GM23338 (cell line): ENCODE measurements around the gene B4GALNT1. TPM values are rescaled to one million over a fixed set of nuclear protein-coding genes. Genes with fewer than 3 reads are reported as not detected.

ENCODE experiments used
- ATAC-seq: fragments of 200-7000 bp; cut with Tn5 transposase; 3 replicates; pipeline ENCODE4 v1.9.1; 2020
- DNase-seq: peaks from one replicate; pipeline ENCODE4 v3.0.0-alpha.2; 2015; ENCODE audit warnings: low spot score
- H2AFZ ChIP-seq: fragments of 200-600 bp; sonication (generic); 2 replicates; pipeline ENCODE4 v1.8.0; 2016; ENCODE audit warnings: antibody characterized with exemption, mild to moderate bottlenecking, moderate library complexity
- H3F3A ChIP-seq: fragments of 200-600 bp; sonication (generic); replicated peaks from 2 replicates; pipeline ENCODE4 v1.8.0; 2017; ENCODE audit warnings: antibody characterized with exemption, mixed run types, low read depth
- H3K27ac ChIP-seq: fragments of 200-600 bp; sonication (generic); 2 replicates; pipeline ENCODE4 v1.6.1; 2016; ENCODE audit warnings: low read depth
- H3K27me3 ChIP-seq: fragments of 200-600 bp; sonication (generic); 2 replicates; pipeline ENCODE4 v1.8.0; 2016; ENCODE audit warnings: mild to moderate bottlenecking, mixed run types, moderate library complexity; ENCODE audit not compliant: insufficient read depth
- H3K36me3 ChIP-seq: fragments of 200-600 bp; sonication (generic); 2 replicates; pipeline ENCODE4 v1.8.0; 2016; ENCODE audit warnings: mild to moderate bottlenecking; ENCODE audit not compliant: insufficient read depth
- H3K4me1 ChIP-seq: fragments of 200-600 bp; sonication (generic); 2 replicates; pipeline ENCODE4 v1.8.0; 2016; ENCODE audit warnings: mild to moderate bottlenecking, moderate library complexity; ENCODE audit not compliant: insufficient read depth
- H3K4me2 ChIP-seq: fragments of 200-600 bp; sonication (generic); 2 replicates; pipeline ENCODE4 v1.7.1; 2017; ENCODE audit warnings: mixed run types
- H3K4me3 ChIP-seq: fragments of 200-600 bp; sonication (generic); 2 replicates; pipeline ENCODE4 v1.6.1; 2016; ENCODE audit warnings: mixed run types
- H3K79me2 ChIP-seq: fragments of 200-600 bp; sonication (generic); replicated peaks from 2 replicates; pipeline ENCODE4 v1.8.0; 2017; ENCODE audit warnings: mild to moderate bottlenecking; ENCODE audit not compliant: insufficient read depth
- H3K9me2 ChIP-seq: fragments of 200-600 bp; sonication (generic); 2 replicates; pipeline ENCODE4 v1.8.0; 2017; ENCODE audit not compliant: insufficient read depth
- H4K20me1 ChIP-seq: fragments of 200-600 bp; sonication (generic); replicated peaks from 2 replicates; pipeline ENCODE4 v1.8.0; 2017; ENCODE audit warnings: mild to moderate bottlenecking; ENCODE audit not compliant: insufficient read depth
- H3K27ac Mint-ChIP-seq: 2 replicates; pipeline ENCODE4 v1.8.0; 2020; ENCODE audit warnings: inconsistent platforms, mild to moderate bottlenecking, moderate library complexity, mixed read lengths
- H3K27me3 Mint-ChIP-seq: 3 replicates; pipeline ENCODE4 v1.8.0; 2022; ENCODE audit warnings: low read depth, mild to moderate bottlenecking, moderate library complexity, mixed read lengths, inconsistent platforms; ENCODE audit not compliant: insufficient read depth, poor library complexity
- H3K36me3 Mint-ChIP-seq: 3 replicates; pipeline ENCODE4 v1.8.0; 2021; ENCODE audit warnings: low read depth, mild to moderate bottlenecking, inconsistent platforms, moderate library complexity, mixed read lengths
- H3K4me1 Mint-ChIP-seq: 3 replicates; pipeline ENCODE4 v1.8.0; 2020; ENCODE audit warnings: mild to moderate bottlenecking, inconsistent platforms, mixed read lengths
- H3K4me3 Mint-ChIP-seq: 3 replicates; pipeline ENCODE4 v1.8.0; 2021; ENCODE audit warnings: moderate library complexity, mild to moderate bottlenecking, inconsistent platforms, mixed read lengths
- H3K9me3 Mint-ChIP-seq: 3 replicates; pipeline ENCODE4 v1.8.0; 2020; ENCODE audit warnings: moderate library complexity, mild to moderate bottlenecking, inconsistent platforms, mixed read lengths
- CREB1 ChIP-seq: fragments of 250-450 bp; sonication (Bioruptor Pico); IDR thresholded peaks from 2 replicates; pipeline ENCODE4 v1.5.0; 2020; ENCODE audit warnings: low read depth, mild to moderate bottlenecking, moderate library complexity
- ETS1 ChIP-seq: IDR thresholded peaks from 2 replicates; pipeline ENCODE4 v1.6.1; 2016; ENCODE audit warnings: antibody characterized with exemption
- EZH2phosphoT487 ChIP-seq: fragments of 200-600 bp; sonication (generic); IDR thresholded peaks from one replicate; pipeline ENCODE4 v1.8.1; 2018; ENCODE audit warnings: antibody characterized with exemption; ENCODE audit not compliant: unreplicated experiment
- JUNB ChIP-seq: IDR thresholded peaks from one replicate; pipeline ENCODE4 v1.6.1; 2016; ENCODE audit warnings: antibody characterized with exemption; ENCODE audit not compliant: unreplicated experiment
- NANOG ChIP-seq: IDR thresholded peaks from 2 replicates; pipeline ENCODE4 v1.6.1; 2016; ENCODE audit warnings: antibody characterized with exemption, borderline replicate concordance
- POLR2AphosphoS5 ChIP-seq: IDR thresholded peaks from 2 replicates; pipeline ENCODE4 v1.6.1; 2016; ENCODE audit warnings: antibody characterized with exemption, low read depth
- REST ChIP-seq: IDR thresholded peaks from one replicate; pipeline ENCODE4 v1.6.1; 2018; ENCODE audit warnings: antibody characterized with exemption; ENCODE audit not compliant: unreplicated experiment
- ZNF331 ChIP-seq: fragments of 250-450 bp; sonication (Bioruptor Pico); IDR thresholded peaks from 2 replicates; pipeline ENCODE4 v1.5.0; 2020; ENCODE audit warnings: low read depth, mild to moderate bottlenecking, moderate library complexity
- ZNF462 ChIP-seq: fragments of 250-450 bp; sonication (Bioruptor Pico); IDR thresholded peaks from 2 replicates; pipeline ENCODE4 v1.5.0; 2020; ENCODE audit warnings: mild to moderate bottlenecking, moderate library complexity
- polyA plus RNA-seq: library from polyadenylated mRNA; unstranded; fragments of >200 nt; fragmentation: Nextera tagmentation; extraction: Ambion mirVana; gene quantifications from 2 replicates; pipeline ENCODE4 v1.2.1, GENCODE V29; 2016
- total RNA-seq: library from RNA; depleted of rRNA; stranded (reverse); fragments of >200 nt; shearing (Covaris generic); gene quantifications from 2 replicates; pipeline ENCODE4 v1.2.3, GENCODE V29; 2014

The B4GALNT1 gene
- total and polyA plus RNA-seq, 2 experiments from 2014 or later = 1.3 to 2.4 TPM

GRCh38 chr12:57593187-57593586 lies 39.8 kb downstream of the B4GALNT1 start (continued):
- TF ChIP-seq ZNF462 (no peak), REST (no peak), POLR2AphosphoS5 (no peak)

- peaks cover 19% of the 10 kb centered on the region for H3K27me3 Mint-ChIP-seq
- Histone ChIP-seq H3F3A (peaks cover 11% of the 10 kb centered on the region), H3K4me3 (peak overlapping the region; percentile 98), H2AFZ (no peak overlapping the region), H3K27me3 (0 out of 2 replicates have a peak, but pooled peaks cover 8% of the 10 kb centered on the region), H3K4me1 (peaks cover 13% of the 10 kb centered on the region), H3K36me3 (peaks cover 6% of the 10 kb centered on the region; the same call in 1 of the 2 replicates), H3K4me2 (peak overlapping the region; percentile 97), H3K79me2 (peaks cover 22% of the 10 kb centered on the region), H3K27ac (no peak overlapping the region), H4K20me1 (peaks cover 4% of the 10 kb centered on the region), H3K9me2 (no peaks in the 10 kb centered on the region)
- H3K4me1 Mint-ChIP-seq = peaks cover 14% of the 10 kb centered on the region
- ATAC-seq = no peak
- H3K9me3 Mint-ChIP-seq = no peaks in the 10 kb centered on the region
- peak overlapping the region; percentile 92 for H3K4me3 Mint-ChIP-seq
- no peak for DNase-seq
- no peak overlapping the region for H3K27ac Mint-ChIP-seq
- peaks cover 14% of the 10 kb centered on the region for H3K36me3 Mint-ChIP-seq
- TF ChIP-seq ZNF331 (CRISPR knock-in tag) = no peak
- TF ChIP-seq CREB1 (CRISPR knock-in tag) = no peak
- TF ChIP-seq REST = no peak
- TF ChIP-seq ETS1 = no peak
- TF ChIP-seq NANOG = no peak
- TF ChIP-seq JUNB = no peak
- TF ChIP-seq EZH2phosphoT487 = no peak
These were observed 40.3 kb downstream of the B4GALNT1 start for GRCh38 chr12:57592551-57593165.
